ENCODE data around the gene AGBL4. TPM values are rescaled to one million over a fixed set of nuclear protein-coding genes. Genes with fewer than 3 reads are reported as not detected.

The AGBL4 gene
- total and polyA plus RNA-seq, 2 of the 4 experiments (the other 2 are of a cell fraction) = not detected

- Histone ChIP-seq H2BK15ac (ENCODE audit: low read depth, low read length) (no peak overlapping the region), H3K9ac (ENCODE audit: low read depth, low read length) (no peak overlapping the region), H3K9me3 (ENCODE audit: control insufficient read depth, insufficient read depth, low read length) (peaks cover 7% of the 10 kb centered on the region), H4K20me1 (ENCODE audit: insufficient read depth, low read length) (no peaks in the 10 kb centered on the region), H2BK120ac (ENCODE audit: low read depth, low read length) (no peak overlapping the region), H3K23ac (ENCODE audit: low read depth, low read length) (no peak overlapping the region), H3K18ac (ENCODE audit: low read depth, low read length) (no peak overlapping the region), H3K56ac (ENCODE audit: extremely low read depth, insufficient read depth, low read length) (no peak overlapping the region), H4K5ac (ENCODE audit: low read depth, low read length) (no peak overlapping the region), H3K27ac (ENCODE audit: insufficient read depth, low read length) (no peak overlapping the region), H3K14ac (replicated peaks; ENCODE audit: low read depth, low read length) (no peak overlapping the region), H2AK9ac (replicated peaks; ENCODE audit: low read depth, low read length, poor library complexity) (no peak overlapping the region), H3K4me2 (ENCODE audit: low read depth, low read length) (no peak overlapping the region), H3K79me1 (ENCODE audit: low read depth in 1 of 2, low read length in 2 of 2) (no peaks in the 10 kb centered on the region), H4K91ac (ENCODE audit: insufficient read depth, low read depth, low read length) (no peak overlapping the region), H2AK5ac (ENCODE audit: low read depth, low read length) (no peak overlapping the region), H2AFZ (replicated peaks; ENCODE audit: low read length, poor library complexity) (no peak overlapping the region), H4K8ac (ENCODE audit: low read depth in 2 of 2, low read length in 2 of 2) (no peak overlapping the region), H2BK20ac (ENCODE audit: low read depth, low read length) (no peak overlapping the region), H2BK5ac (ENCODE audit: low read depth, low read length, poor library complexity, severe bottlenecking) (no peak overlapping the region), H3K36me3 (ENCODE audit: control insufficient read depth, insufficient read depth, low read length) (no peaks in the 10 kb centered on the region), H3K4me3 (ENCODE audit: insufficient read depth, low read depth, low read length) (no peak overlapping the region), H3K4me1 (ENCODE audit: control insufficient read depth, insufficient read depth, low read length) (no peaks in the 10 kb centered on the region), H3K4ac (ENCODE audit: low read depth, low read length) (no peak overlapping the region), H3K27me3 (ENCODE audit: control insufficient read depth, insufficient read depth, low read length) (no peaks in the 10 kb centered on the region), H3K9me1 (ENCODE audit: insufficient read depth, low read length) (no peaks in the 10 kb centered on the region)
- ATAC-seq (ENCODE audit: low read depth) (no peak), DNase-seq (no peak)
- dilution Hi-C loops (cut with HindIII; ENCODE audit: low sequenced_read_pairs, unreplicated experiment) (no loop called here), in situ Hi-C loops (cut with MboI; ENCODE audit: low sequenced_read_pairs) (no loop called here), intact Hi-C loops (cut with micrococcal nuclease) (no loop called here)
- POLR2A ChIA-PET (ENCODE audit: unreplicated experiment) = no interaction called here
- CTCF ChIA-PET = no interaction called here
- 37% methylated on average over 2 of the region's 24 CpGs; no CpG with 5 or more reads in 1 of the 2 experiments for WGBS, 2 experiments (ENCODE audit: extremely low coverage in 2 of 2, insufficient read length in 1 of 2)
- no TSS peak for BruUV-seq (replicated peaks)
- TF ChIP-seq CTCF (conservative IDR thresholded peaks at IDR 0.05; ENCODE audit: low read depth, low read length) = no peak
- TF ChIP-seq USF2 (IDR thresholded peaks at IDR 0.05; ENCODE audit: low read depth, low read length) = no peak
- no peak for TF ChIP-seq MAFK (IDR thresholded peaks at IDR 0.05; ENCODE audit: low read depth, low read length)
- no peak for TF ChIP-seq RAD21 (IDR thresholded peaks at IDR 0.05; ENCODE audit: low read length)
- no peak for TF ChIP-seq BHLHE40 (IDR thresholded peaks at IDR 0.05; ENCODE audit: low read depth, low read length)
- TF ChIP-seq FOS (IDR thresholded peaks at IDR 0.05; ENCODE audit: low read depth, low read length) = no peak
- no peak for TF ChIP-seq RFX5 (IDR thresholded peaks at IDR 0.05; ENCODE audit: low read depth, low read length)
- no peak for TF ChIP-seq CEBPB (IDR thresholded peaks at IDR 0.05; ENCODE audit: low read depth, low read length)
- no peak for TF ChIP-seq SMC3 (IDR thresholded peaks at IDR 0.05; ENCODE audit: low read depth, low read length)
- TF ChIP-seq CHD1 (IDR thresholded peaks at IDR 0.05; ENCODE audit: low read depth, low read length) = no peak
- TF ChIP-seq POLR2A (IDR thresholded peaks at IDR 0.05; ENCODE audit: low read depth, low read length) = no peak
- no peak for TF ChIP-seq MAZ (IDR thresholded peaks at IDR 0.05; ENCODE audit: borderline replicate concordance, low read depth, low read length)
- no peak for TF ChIP-seq ELK1 (IDR thresholded peaks at IDR 0.05; ENCODE audit: borderline replicate concordance, low read depth, low read length)
- TF ChIP-seq RCOR1 (IDR thresholded peaks at IDR 0.05; ENCODE audit: insufficient replicate concordance, low read length) = no peak
- no peak for TF ChIP-seq NFE2L2 (IDR thresholded peaks at IDR 0.05; ENCODE audit: low read depth, low read length)
- no peak for TF ChIP-seq MXI1 (IDR thresholded peaks at IDR 0.05; ENCODE audit: borderline replicate concordance, low read depth, low read length)
Measured at GRCh38 chr1:49541096-49541752, 482.5 kb downstream of the AGBL4 start.
